Karpas-422 (cell line): ENCODE measurements around the gene CYP24A1. TPM values are rescaled to one million over a fixed set of nuclear protein-coding genes. Genes with fewer than 3 reads are reported as not detected.

ENCODE experiments used
- DNase-seq: peaks from one replicate; pipeline ENCODE4 v3.0.0-alpha.2; 2015
- H2AFZ ChIP-seq: fragments of 200-600 bp; sonication (generic); 2 replicates; pipeline ENCODE4 v1.6.1; 2014; ENCODE audit warnings: antibody characterized with exemption, low read length, mixed read lengths
- H3K27ac ChIP-seq: fragments of 200-600 bp; sonication (generic); 2 replicates; pipeline ENCODE4 v1.5.1; 2014; ENCODE audit warnings: mild to moderate bottlenecking, low read length, moderate library complexity
- H3K27me3 ChIP-seq: fragments of 200-600 bp; sonication (generic); 2 replicates; pipeline ENCODE4 v1.6.1; 2014; ENCODE audit warnings: low read length, mixed read lengths
- H3K36me3 ChIP-seq: fragments of 200-600 bp; sonication (generic); 2 replicates; pipeline ENCODE4 v1.6.1; 2014; ENCODE audit warnings: low read length, mixed read lengths; ENCODE audit not compliant: insufficient read depth
- H3K4me1 ChIP-seq: fragments of 200-600 bp; sonication (generic); 2 replicates; pipeline ENCODE4 v1.6.1; 2014; ENCODE audit warnings: mild to moderate bottlenecking, low read length, mixed read lengths
- H3K4me2 ChIP-seq: fragments of 200-600 bp; sonication (generic); 2 replicates; pipeline ENCODE4 v1.6.1; 2014; ENCODE audit warnings: low read length, low read depth, mild to moderate bottlenecking; ENCODE audit not compliant: poor library complexity, severe bottlenecking
- H3K4me3 ChIP-seq: fragments of 200-600 bp; sonication (generic); 2 replicates; pipeline ENCODE4 v1.5.1; 2014; ENCODE audit warnings: mild to moderate bottlenecking, antibody characterized with exemption, low read length, mixed read lengths
- H3K79me2 ChIP-seq: fragments of 200-600 bp; sonication (generic); 2 replicates; pipeline ENCODE4 v1.6.1; 2014; ENCODE audit warnings: mild to moderate bottlenecking, low read length, mixed read lengths
- H3K9ac ChIP-seq: fragments of 200-600 bp; sonication (generic); 2 replicates; pipeline ENCODE4 v1.6.0; 2014; ENCODE audit warnings: low read length
- H3K9me2 ChIP-seq: fragments of 200-600 bp; sonication (generic), shearing (Covaris generic); replicated peaks from 2 replicates; pipeline ENCODE4 v1.6.0; 2014; ENCODE audit warnings: mild to moderate bottlenecking, low read length, moderate library complexity; ENCODE audit not compliant: insufficient read depth
- H3K9me3 ChIP-seq: fragments of 300-700, 200-600 bp; sonication (generic); 2 replicates; pipeline ENCODE4 v1.6.1; 2014; ENCODE audit warnings: low read length, mixed read lengths
- H4K20me1 ChIP-seq: fragments of 200-600 bp; sonication (generic); 2 replicates; pipeline ENCODE4 v1.6.1; 2014; ENCODE audit warnings: mild to moderate bottlenecking, antibody characterized with exemption, low read length, low read depth; ENCODE audit not compliant: insufficient read depth
- total RNA-seq: library from RNA; depleted of rRNA; stranded (reverse); fragments of >200 nt; shearing (Covaris generic); gene quantifications from 2 replicates; pipeline ENCODE4 v1.2.3, GENCODE V29; 2014; ENCODE audit warnings: low replicate concordance

CYP24A1 gene
- total RNA-seq, 1 experiment from 2014 or later: not detected

DNA sequence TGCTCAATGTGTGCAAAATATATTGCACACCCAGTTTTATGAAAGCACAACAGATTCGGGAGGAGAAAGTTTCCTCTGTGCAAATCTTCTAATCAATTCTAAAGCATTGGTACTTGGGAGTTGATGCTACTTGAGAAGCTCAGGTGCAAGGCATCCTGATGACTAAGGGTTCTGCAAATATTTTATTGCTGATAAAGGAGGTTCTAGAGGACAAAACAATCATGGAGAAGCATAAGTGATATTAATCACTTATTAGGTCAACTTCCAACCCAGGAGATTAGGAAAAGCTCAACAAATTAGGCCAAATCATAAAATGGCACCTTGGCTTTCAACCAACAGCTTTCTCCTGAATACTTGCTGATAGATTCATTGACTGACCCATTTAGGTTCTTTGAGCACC, 27.1 kb downstream of the CYP24A1 start:
- Histone ChIP-seq H3K9me2 (no peaks in the 10 kb centered on the region), H3K36me3 (no peaks in the 10 kb centered on the region), H3K27me3 (no peaks in the 10 kb centered on the region), H3K4me3 (no peak overlapping the region), H3K4me2 (no peak overlapping the region), H3K9me3 (no peaks in the 10 kb centered on the region), H3K4me1 (no peaks in the 10 kb centered on the region), H3K9ac (no peak overlapping the region), H4K20me1 (no peaks in the 10 kb centered on the region), H3K79me2 (no peaks in the 10 kb centered on the region), H3K27ac (no peak overlapping the region), H2AFZ (no peak overlapping the region)
- DNase-seq: no peak

DNA sequence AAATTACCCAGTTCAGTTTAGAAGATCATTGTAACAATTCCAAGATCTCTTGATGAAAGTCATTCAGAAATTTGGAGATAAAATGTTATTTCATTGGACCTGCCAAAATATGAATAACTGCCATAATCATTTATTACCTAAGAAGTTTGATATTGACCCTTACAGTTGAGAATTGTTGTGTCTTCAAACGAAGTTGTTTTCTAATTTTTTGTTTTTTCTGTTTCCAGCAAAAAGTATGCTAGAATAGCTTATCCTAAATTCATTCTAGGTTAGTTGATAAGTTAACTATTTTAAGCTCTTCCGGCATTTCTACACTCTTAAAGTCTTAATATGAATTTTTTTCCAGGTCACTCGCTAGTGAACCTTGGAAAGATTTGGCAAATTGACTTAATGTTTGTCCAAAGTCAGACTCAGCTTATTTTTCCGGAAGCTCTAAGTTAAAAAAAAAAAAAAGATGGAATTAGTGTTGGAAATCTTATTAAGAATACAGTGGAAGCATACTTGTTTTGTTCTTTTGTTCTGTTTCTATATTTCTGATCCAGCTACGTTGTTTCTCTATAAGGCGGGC, 28.9 kb downstream of the CYP24A1 start:
- H3K4me3 ChIP-seq: no peak overlapping the region
- no peaks in the 10 kb centered on the region for H3K79me2 ChIP-seq
- no peak overlapping the region for H2AFZ ChIP-seq
- H3K4me2 ChIP-seq: no peak overlapping the region
- no peaks in the 10 kb centered on the region for H3K4me1 ChIP-seq
- no peak overlapping the region for H3K27ac ChIP-seq
- H3K36me3 ChIP-seq: no peaks in the 10 kb centered on the region
- no peak for DNase-seq
- no peaks in the 10 kb centered on the region for H3K9me2 ChIP-seq
- no peaks in the 10 kb centered on the region for H3K27me3 ChIP-seq
- no peak overlapping the region for H3K9ac ChIP-seq
- no peaks in the 10 kb centered on the region for H3K9me3 ChIP-seq
- H4K20me1 ChIP-seq: no peaks in the 10 kb centered on the region

- Histone ChIP-seq H4K20me1 (no peaks in the 10 kb centered on the region), H3K79me2 (no peaks in the 10 kb centered on the region), H3K36me3 (no peaks in the 10 kb centered on the region), H3K4me2 (no peak overlapping the region), H3K4me3 (no peak overlapping the region), H2AFZ (no peak overlapping the region), H3K9ac (no peak overlapping the region), H3K4me1 (no peaks in the 10 kb centered on the region), H3K9me2 (no peaks in the 10 kb centered on the region), H3K27me3 (peaks cover 2% of the 10 kb centered on the region; the same call in 1 of the 2 replicates), H3K27ac (no peak overlapping the region), H3K9me3 (no peaks in the 10 kb centered on the region)
- DNase-seq: no peak
These were observed 32.7 kb downstream of the CYP24A1 start for GRCh38 chr20:54140927-54141566.

GRCh38 chr20:54140486-54140885, 33.3 kb downstream of the CYP24A1 start:
- Histone ChIP-seq H3K4me1 (no peaks in the 10 kb centered on the region), H3K36me3 (no peaks in the 10 kb centered on the region), H3K79me2 (no peaks in the 10 kb centered on the region), H3K9ac (no peak overlapping the region), H3K9me2 (no peaks in the 10 kb centered on the region), H3K27ac (no peak overlapping the region), H3K27me3 (peaks cover 2% of the 10 kb centered on the region; the same call in 1 of the 2 replicates), H3K4me2 (no peak overlapping the region), H2AFZ (no peak overlapping the region), H3K4me3 (no peak overlapping the region), H3K9me3 (no peaks in the 10 kb centered on the region), H4K20me1 (no peaks in the 10 kb centered on the region)
- DNase-seq: no peak

- no peak overlapping the region for H3K4me2 ChIP-seq
- H3K9ac ChIP-seq: no peak overlapping the region
- no peak overlapping the region for H3K4me3 ChIP-seq
- H2AFZ ChIP-seq: no peak overlapping the region
- no peak overlapping the region for H3K27ac ChIP-seq
- no peaks in the 10 kb centered on the region for H3K36me3 ChIP-seq
- no peaks in the 10 kb centered on the region for H3K79me2 ChIP-seq
- H3K4me1 ChIP-seq: no peaks in the 10 kb centered on the region
- no peak for DNase-seq
- H3K27me3 ChIP-seq: peaks cover 2% of the 10 kb centered on the region; the same call in 1 of the 2 replicates
- no peaks in the 10 kb centered on the region for H3K9me2 ChIP-seq
- no peaks in the 10 kb centered on the region for H3K9me3 ChIP-seq
- no peaks in the 10 kb centered on the region for H4K20me1 ChIP-seq
These were observed 33.7 kb downstream of the CYP24A1 start for GRCh38 chr20:54140067-54140466.

- H3K27me3 ChIP-seq: peaks cover 2% of the 10 kb centered on the region; the same call in 1 of the 2 replicates
- no peak for DNase-seq
- no peaks in the 10 kb centered on the region for H3K4me1 ChIP-seq
- no peaks in the 10 kb centered on the region for H3K9me3 ChIP-seq
- H3K9me2 ChIP-seq: no peaks in the 10 kb centered on the region
- H3K79me2 ChIP-seq: no peaks in the 10 kb centered on the region
- H3K9ac ChIP-seq: no peak overlapping the region
- H3K27ac ChIP-seq: no peak overlapping the region
- no peak overlapping the region for H2AFZ ChIP-seq
- H3K4me2 ChIP-seq: no peak overlapping the region
- no peaks in the 10 kb centered on the region for H4K20me1 ChIP-seq
- H3K36me3 ChIP-seq: no peaks in the 10 kb centered on the region
- no peak overlapping the region for H3K4me3 ChIP-seq
These were observed 34.6 kb downstream of the CYP24A1 start for GRCh38 chr20:54139188-54139587.

DNA sequence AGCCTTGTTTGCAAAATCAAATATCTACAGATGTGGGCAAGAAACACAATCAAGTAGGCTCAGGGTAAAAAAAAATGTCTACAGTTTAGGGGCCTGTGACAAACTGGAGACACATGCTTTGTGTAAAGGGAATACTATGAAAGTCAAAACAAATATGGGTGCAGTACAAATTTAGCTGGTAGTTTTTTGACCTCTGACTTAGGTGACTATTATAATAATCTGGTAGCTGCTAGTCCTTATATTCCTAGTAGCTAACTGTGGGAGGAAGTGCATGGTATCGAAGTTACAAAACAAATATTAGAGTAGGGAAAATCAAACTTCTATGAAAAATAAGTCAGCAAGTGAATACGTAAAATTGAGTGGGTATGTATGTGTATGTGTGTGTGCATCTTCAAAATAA, 35.4 kb downstream of the CYP24A1 start:
- Histone ChIP-seq H2AFZ (no peak overlapping the region), H3K9ac (no peak overlapping the region), H3K4me3 (no peak overlapping the region), H3K9me2 (no peaks in the 10 kb centered on the region), H3K79me2 (no peaks in the 10 kb centered on the region), H3K4me2 (no peak overlapping the region), H3K27me3 (peaks cover 2% of the 10 kb centered on the region; the same call in 1 of the 2 replicates), H3K9me3 (no peaks in the 10 kb centered on the region), H3K27ac (no peak overlapping the region), H3K36me3 (no peaks in the 10 kb centered on the region), H3K4me1 (no peaks in the 10 kb centered on the region), H4K20me1 (no peaks in the 10 kb centered on the region)
- no peak for DNase-seq

DNA sequence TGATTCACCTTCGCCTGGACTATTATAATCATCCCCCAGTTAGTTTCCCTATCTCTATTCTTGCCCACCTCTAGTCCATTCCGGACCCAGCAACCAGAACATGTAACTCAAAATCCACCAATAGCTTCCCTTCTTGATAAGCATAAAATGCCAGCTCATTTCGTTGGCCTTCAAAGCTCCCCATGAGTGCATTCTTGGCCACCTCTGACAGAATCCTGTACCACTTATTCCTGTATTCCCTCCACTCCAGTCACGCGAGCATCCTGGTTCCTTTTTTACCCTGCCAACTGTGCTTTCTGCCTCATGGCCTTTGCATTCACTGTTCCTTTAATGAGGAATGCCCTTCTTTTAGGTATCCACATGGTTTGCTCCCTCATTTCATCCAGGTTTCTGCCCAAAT, 36.7 kb downstream of the CYP24A1 start:
- Histone ChIP-seq H3K4me1 (no peaks in the 10 kb centered on the region), H3K9ac (no peak overlapping the region), H4K20me1 (no peaks in the 10 kb centered on the region), H3K27me3 (peaks cover 2% of the 10 kb centered on the region; the same call in 1 of the 2 replicates), H3K27ac (no peak overlapping the region), H3K9me3 (no peaks in the 10 kb centered on the region), H3K36me3 (no peaks in the 10 kb centered on the region), H2AFZ (no peak overlapping the region), H3K79me2 (no peaks in the 10 kb centered on the region), H3K4me3 (no peak overlapping the region), H3K9me2 (no peaks in the 10 kb centered on the region), H3K4me2 (no peak overlapping the region)
- DNase-seq: no peak
